Ectodermal cell (in vitro differentiated cells): Measurements from ENCODE around the gene CLIC3. TPM values are rescaled to one million over a fixed set of nuclear protein-coding genes. Genes with fewer than 3 reads are reported as not detected.
A peak's percentile ranks its signal among the peaks of the same experiment; 100 is the strongest.

Source experiments
- H3K27ac ChIP-seq: 2 replicates; pipeline ENCODE4 v1.7.0; 2013; ENCODE audit warnings: mild to moderate bottlenecking, low read depth, low read length; ENCODE audit not compliant: insufficient read depth, poor library complexity, severe bottlenecking
- H3K27me3 ChIP-seq: 2 replicates; pipeline ENCODE4 v1.7.0; 2013; ENCODE audit warnings: mild to moderate bottlenecking, low read length; ENCODE audit not compliant: insufficient read depth, control insufficient read depth, poor library complexity, severe bottlenecking
- H3K36me3 ChIP-seq: one replicate; pipeline ENCODE4 v1.7.0; 2013; ENCODE audit warnings: low read length; ENCODE audit not compliant: control insufficient read depth, insufficient read depth
- H3K4me1 ChIP-seq: one replicate; pipeline ENCODE4 v1.7.0; 2013; ENCODE audit warnings: low read length; ENCODE audit not compliant: control insufficient read depth, insufficient read depth
- H3K4me3 ChIP-seq: 2 replicates; pipeline ENCODE4 v1.7.0; 2013; ENCODE audit warnings: low read depth, low read length, control low read depth; ENCODE audit not compliant: insufficient read depth
- H3K9me3 ChIP-seq: 2 replicates; pipeline ENCODE4 v1.7.0; 2013; ENCODE audit warnings: mild to moderate bottlenecking, low read length, moderate library complexity; ENCODE audit not compliant: control insufficient read depth
- WGBS, 2 experiments: methylation state at CpG; one replicate each; pipeline ENCODE4 v1.1.7; 2013; ENCODE audit warnings: missing lambda C conversion rate in 2 of 2; 5-methylcytosine and 5-hydroxymethylcytosine counted together
- polyA plus RNA-seq, 4 experiments: library from polyadenylated mRNA; stranded (reverse); fragments of 50-300 nt; gene quantifications; one replicate each; pipeline ENCODE4 v1.2.3, GENCODE V29; 2013

CLIC3 gene, protein sequence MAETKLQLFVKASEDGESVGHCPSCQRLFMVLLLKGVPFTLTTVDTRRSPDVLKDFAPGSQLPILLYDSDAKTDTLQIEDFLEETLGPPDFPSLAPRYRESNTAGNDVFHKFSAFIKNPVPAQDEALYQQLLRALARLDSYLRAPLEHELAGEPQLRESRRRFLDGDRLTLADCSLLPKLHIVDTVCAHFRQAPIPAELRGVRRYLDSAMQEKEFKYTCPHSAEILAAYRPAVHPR
- not detected for polyA plus RNA-seq (2013, experiment 1 of 4)
- polyA plus RNA-seq (2013, experiment 2 of 4) = not detected
- not detected for polyA plus RNA-seq (2013, experiment 3 of 4)
- not detected for polyA plus RNA-seq (2013, experiment 4 of 4)

DNA sequence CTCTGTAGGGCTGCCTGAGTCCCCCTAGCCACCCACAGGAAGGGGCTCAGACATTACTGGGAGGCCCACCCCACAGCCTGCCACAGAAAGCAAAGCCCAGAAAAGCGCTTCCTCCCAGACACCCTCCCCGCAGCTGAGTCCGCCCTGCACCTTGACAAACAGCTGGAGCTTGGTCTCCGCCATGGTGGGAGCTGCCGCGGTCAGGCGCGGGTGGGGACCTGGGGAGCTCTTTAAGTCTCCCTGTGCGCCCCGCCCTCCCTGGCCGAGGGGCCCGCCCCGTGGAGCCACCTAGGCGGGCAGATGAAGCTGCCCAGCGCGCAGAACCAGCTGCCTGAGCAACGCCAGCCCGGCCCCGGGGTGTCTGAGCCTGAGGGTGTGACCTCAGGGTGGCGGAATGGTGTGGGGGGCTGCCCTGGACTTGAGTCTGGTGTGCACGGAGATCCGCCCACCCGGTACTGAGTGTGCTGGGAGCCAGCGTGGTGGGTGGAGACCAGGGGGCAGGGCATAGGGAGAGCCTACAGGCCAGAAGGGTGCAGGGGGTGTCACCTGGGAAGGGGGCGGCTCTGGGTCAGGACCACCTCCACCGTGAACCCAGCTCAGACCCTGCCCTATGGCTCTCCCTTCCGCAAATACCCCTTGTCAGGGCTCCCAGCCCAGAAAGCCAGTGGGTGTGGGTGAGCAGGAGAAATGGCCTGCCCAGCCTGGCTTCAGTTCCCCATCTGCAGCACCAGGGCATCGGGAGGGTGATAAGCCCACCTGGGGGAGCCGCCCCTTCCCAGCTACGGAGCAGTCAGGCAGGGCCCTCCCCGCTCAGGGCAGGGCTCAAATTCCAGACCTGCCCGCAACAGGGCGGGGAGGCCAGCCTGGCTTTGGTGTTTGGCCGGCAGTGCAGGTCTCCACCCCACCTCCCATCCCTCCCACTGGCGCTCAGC, at the start of gene CLIC3:
CLIC3 (minus strand) TSS at position 208 of the 932 bp plus-strand sequence; CDS start at position 183, 25 bp downstream.
- H3K36me3 ChIP-seq = no peaks in the 10 kb centered on the region
- H3K27me3 ChIP-seq = peaks cover 30% of the 10 kb centered on the region
- H3K4me1 ChIP-seq = peaks cover 22% of the 10 kb centered on the region
- no peak within 1 kb of the TSS for H3K27ac ChIP-seq
- WGBS, 2 experiments = 48 to 49% methylated on average over 35 of the region's 35 CpGs
- H3K4me3 ChIP-seq = no peak within 1 kb of the TSS
- no peaks in the 10 kb centered on the region for H3K9me3 ChIP-seq

DNA sequence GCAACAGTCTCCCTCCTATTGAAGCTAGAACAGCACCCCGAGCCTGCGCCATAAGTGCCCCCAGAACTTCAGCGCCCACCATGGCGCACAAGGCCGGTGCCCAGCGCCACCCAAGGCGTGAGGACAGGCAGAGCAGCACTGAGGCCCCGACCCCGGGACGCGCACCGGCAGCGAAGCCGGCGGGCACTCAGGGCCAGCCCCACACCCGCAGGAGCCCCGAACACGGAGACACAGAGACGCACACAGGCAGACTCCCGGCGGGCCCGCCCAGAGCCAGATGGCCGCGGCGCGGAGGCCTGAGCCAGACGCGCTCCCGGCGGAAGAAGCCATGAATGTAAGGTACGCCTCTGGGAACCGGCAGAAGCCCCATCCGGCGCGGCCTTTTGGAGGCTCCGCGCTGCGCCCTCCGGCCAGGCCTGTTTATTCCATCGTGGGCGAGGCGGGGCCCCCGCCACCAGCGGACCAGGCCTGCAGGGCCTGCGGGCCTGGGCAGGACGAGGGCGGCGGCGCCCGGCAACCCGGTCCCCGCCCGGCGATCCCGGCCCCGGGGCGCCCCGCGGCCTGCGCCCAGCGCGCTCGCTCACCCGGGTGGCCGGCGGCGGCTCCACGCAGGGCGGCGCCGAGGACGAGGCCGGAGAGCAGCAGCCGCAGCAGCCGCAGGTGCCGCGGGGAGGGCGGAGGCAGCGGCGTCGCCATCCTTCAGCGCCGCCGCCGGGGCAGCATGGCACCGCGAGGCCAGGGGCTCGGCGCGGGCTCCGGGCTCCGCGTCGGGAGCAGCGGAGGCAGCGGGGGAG, 49.1 kb upstream of the CLIC3 start:
- 6% methylated on average over 96 of the region's 96 CpGs for WGBS, 2 experiments
- peak overlapping the region; percentile 56 for H3K4me3 ChIP-seq

DNA sequence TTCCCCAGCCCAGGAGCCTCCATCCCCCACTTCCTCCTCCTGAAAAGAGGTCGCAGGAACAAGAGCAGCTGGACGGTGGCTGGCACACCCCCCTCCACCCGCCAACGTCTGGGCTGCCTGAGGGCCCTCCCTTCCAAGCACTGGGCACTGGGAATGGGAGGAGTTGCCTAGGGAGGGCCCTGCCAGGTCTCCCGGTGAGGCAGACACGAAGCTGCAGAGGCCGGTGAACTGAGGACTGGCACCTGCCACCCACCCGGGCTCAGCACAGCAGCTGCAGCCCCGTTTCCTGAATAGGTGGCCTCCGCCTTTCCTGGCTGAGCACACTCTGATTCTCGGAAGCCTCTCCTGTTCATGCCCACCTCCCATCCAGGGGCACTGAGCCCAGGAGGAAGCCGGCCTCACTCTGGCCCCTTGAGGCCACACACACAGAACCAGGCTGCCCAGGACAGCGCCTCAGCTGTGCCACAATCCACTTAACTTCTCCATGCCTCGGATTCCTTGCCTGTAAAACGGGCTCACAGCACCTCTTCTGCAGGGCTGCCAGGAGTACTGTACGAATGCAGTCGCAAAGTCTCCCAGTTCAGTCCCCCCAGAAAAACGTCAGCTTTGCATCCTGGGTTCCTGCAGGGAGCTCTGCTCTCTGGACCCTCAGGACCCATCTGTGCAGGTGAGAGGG, 48.3 kb upstream of the CLIC3 start:
- Histone ChIP-seq H3K27me3 (peaks cover 60% of the 10 kb centered on the region), H3K27ac (no peak overlapping the region), H3K4me3 (peak overlapping the region; percentile 56), H3K36me3 (no peaks in the 10 kb centered on the region), H3K9me3 (no peaks in the 10 kb centered on the region), H3K4me1 (peaks cover 9% of the 10 kb centered on the region)
- WGBS, 2 experiments = 76 to 80% methylated on average over 18 of the region's 18 CpGs

More for the DNA sequence above, 49.1 kb upstream of the CLIC3 start:
- Histone ChIP-seq H3K27ac (no peak overlapping the region), H3K4me1 (peaks cover 9% of the 10 kb centered on the region), H3K36me3 (no peaks in the 10 kb centered on the region), H3K9me3 (no peaks in the 10 kb centered on the region), H3K27me3 (peaks cover 69% of the 10 kb centered on the region)

DNA sequence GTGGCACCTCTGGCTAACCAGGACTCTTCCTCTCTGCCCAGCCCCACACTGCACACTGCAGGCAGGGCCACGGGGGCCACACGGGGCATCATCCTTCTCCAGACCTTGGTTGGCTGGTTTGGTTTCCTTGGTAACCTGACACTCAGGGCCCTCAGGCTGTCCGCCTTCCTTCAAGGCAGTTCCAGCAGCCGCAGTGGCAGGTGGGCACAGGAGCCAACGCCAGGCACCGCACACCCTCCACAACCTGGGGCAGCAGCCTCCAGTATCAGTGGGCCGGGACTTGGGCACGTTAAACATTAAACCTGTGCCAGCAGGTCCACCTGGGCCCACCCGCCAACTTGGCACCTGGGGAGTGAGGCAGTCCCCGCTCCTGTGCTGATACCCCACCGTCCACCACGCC, 47.7 kb upstream of the CLIC3 start:
- Histone ChIP-seq H3K4me3 (no peak overlapping the region), H3K9me3 (no peaks in the 10 kb centered on the region), H3K36me3 (peaks cover 3% of the 10 kb centered on the region), H3K27me3 (peaks cover 54% of the 10 kb centered on the region), H3K27ac (no peak overlapping the region), H3K4me1 (peaks cover 9% of the 10 kb centered on the region)
- 86 to 88% methylated on average over 12 of the region's 12 CpGs for WGBS, 2 experiments

DNA sequence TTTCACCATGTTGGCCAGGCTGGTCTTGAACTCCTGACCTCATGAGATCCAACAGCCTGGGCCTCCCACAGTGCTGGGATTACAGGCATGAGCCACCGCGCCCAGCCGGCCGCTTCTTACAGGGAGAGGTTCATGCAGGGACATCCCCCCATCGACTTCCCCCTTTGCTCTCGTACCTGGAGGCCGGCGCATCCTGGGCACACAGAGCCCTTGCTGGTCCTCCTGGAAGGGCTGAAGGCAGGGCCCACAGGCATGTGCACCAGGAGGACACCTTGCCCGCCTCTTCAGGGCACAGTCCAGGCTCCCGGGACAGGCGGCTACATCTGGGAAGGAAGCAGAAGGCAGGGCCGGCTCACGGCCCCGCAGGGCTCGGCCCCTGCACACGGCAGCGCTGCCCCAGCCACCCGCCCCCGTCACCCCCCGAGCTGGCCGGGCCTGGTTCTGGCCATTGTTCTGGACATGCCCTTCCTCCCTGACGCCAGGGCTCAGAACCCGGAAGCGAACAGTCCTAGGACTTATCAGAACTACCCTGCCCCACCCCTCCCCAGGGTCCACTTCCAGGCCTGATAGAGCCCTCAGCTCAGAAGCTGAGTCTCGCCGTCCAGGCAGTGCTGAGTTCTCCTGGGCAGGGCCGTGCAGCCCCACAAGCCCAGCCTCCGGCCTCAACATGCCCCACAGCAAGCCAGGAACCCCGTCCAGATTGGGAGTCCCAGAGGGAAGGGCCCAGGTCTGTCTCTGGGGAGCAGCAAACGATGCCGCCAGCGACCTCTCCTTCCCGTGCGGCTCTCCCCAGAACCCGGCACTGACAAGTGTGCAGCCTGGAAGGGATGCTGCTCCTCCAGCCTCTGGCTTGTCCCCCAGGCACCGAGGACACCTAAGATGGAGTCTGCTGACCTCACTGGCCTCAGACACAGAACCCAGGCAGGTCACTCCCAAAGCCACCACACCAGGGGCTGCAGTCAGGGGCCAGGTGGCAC, 46.7 kb upstream of the CLIC3 start:
- WGBS, 2 experiments = 90 to 91% methylated on average over 36 of the region's 36 CpGs
- H3K27me3 ChIP-seq = peaks cover 44% of the 10 kb centered on the region
- peaks cover 4% of the 10 kb centered on the region for H3K36me3 ChIP-seq
- peaks cover 9% of the 10 kb centered on the region for H3K4me1 ChIP-seq
- no peak overlapping the region for H3K27ac ChIP-seq
- H3K9me3 ChIP-seq = no peaks in the 10 kb centered on the region
- H3K4me3 ChIP-seq = no peak overlapping the region

DNA sequence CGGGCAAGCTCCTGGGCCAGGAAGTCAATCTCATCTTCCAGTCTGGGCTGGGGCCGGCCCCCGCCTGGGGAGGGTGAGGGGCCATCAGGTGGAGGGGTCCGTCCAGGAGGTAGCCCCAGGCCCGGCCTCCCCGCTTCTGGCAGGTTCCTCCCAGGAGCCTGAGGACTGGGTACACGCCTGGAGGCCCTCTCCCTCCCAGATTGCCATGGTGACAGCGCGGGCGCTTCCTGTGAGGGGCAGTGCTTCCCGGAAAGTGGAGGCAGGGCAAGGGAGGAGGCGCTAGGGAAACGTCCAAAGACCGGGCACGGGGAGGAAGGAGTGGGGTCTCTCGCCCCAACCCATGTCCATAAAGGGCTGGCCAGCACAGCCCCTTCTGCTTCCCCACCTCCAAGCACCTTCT, 44.8 kb upstream of the CLIC3 start:
- Histone ChIP-seq H3K27ac (no peak overlapping the region), H3K9me3 (no peaks in the 10 kb centered on the region), H3K27me3 (peaks cover 25% of the 10 kb centered on the region), H3K4me1 (peaks cover 9% of the 10 kb centered on the region), H3K36me3 (peaks cover 4% of the 10 kb centered on the region), H3K4me3 (no peak overlapping the region)
- 77% methylated on average over 16 of the region's 16 CpGs for WGBS, 2 experiments

DNA sequence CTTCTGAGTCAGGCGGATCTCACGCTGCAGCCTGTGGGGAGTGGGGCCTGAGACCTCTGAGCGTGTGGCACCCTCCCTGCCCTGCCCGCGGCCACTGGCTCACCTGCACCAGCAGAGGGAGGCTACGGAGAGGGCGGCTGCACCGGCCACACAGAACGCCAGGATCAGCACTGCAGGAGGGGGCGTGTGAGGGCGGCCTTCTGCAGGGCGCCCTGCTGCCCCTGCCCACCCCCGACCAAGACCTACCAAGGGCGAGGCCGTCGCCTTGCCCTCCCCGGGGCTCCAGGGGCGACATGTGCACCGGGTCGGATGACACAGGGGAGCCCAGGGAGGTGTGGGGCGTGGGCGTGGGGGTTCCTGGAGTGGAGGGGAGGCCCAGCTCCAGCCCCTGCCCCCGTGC, 44.2 kb upstream of the CLIC3 start:
- 92 to 93% methylated on average over 23 of the region's 23 CpGs for WGBS, 2 experiments
- H3K4me1 ChIP-seq = peaks cover 9% of the 10 kb centered on the region
- H3K27ac ChIP-seq = no peak overlapping the region
- H3K4me3 ChIP-seq = no peak overlapping the region
- peaks cover 4% of the 10 kb centered on the region for H3K36me3 ChIP-seq
- H3K27me3 ChIP-seq = peaks cover 19% of the 10 kb centered on the region
- H3K9me3 ChIP-seq = no peaks in the 10 kb centered on the region

DNA sequence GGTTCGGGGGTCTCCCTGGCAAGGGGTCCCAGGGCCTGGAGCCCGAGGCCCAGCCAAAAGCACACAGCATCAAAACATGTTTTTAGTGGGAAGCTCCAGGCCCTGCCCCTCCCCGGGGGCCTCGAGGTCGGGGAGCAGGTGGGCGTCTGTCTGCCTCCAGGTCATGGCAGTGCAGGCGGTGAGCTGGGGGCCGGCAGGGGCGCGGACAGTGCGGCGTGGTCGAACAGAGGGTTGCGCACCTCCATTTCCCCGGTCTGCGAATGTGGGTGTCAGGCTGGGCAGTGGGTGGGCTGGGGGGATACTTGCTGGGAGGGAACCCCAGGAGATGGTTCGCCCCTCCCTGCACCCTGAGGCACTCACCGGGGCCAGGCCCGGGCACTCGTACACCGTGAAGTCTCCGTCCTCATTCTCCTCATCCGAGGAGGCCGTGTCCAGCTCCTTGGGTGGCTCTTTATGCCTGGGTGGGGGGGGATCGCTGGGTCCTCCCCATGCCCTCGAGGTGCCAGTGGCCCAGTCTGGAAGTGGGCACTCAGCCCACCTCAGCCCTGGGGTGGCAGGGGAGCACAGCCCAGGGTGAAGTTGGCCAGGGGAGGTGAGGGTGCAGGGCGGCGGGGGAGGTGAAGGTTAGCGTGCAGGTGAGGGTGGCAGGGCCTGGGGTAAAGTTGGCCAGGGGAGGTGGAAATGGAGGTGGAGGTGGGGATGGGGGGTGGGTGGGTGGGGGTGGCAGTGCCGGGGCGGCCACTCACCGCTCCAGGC, 43.4 kb upstream of the CLIC3 start:
- Histone ChIP-seq H3K36me3 (peaks cover 4% of the 10 kb centered on the region), H3K27ac (no peak overlapping the region), H3K27me3 (peaks cover 13% of the 10 kb centered on the region), H3K4me1 (peaks cover 2% of the 10 kb centered on the region), H3K4me3 (no peak overlapping the region), H3K9me3 (no peaks in the 10 kb centered on the region)
- 95 to 97% methylated on average over 32 of the region's 32 CpGs for WGBS, 2 experiments
